H9 (cell line): Measurements from ENCODE around the gene EPHA3. TPM values are rescaled to one million over a fixed set of nuclear protein-coding genes. Genes with fewer than 3 reads are reported as not detected.

Experiments
- DNase-seq: peaks from one replicate; pipeline ENCODE4 v3.0.0-alpha.2; 2017
- H2AFZ ChIP-seq: one replicate; pipeline ENCODE4 v1.6.1; 2013; ENCODE audit warnings: mild to moderate bottlenecking, low read length, control low read depth, moderate library complexity
- H2AK5ac ChIP-seq: 2 replicates; pipeline ENCODE4 v1.6.1; 2013; ENCODE audit warnings: low read length, control low read depth, mixed read lengths; ENCODE audit not compliant: insufficient read length
- H2BK120ac ChIP-seq: one replicate; pipeline ENCODE4 v1.6.1; 2013; ENCODE audit warnings: low read depth, mild to moderate bottlenecking, low read length, control low read depth, inconsistent platforms; ENCODE audit not compliant: poor library complexity, severe bottlenecking
- H2BK12ac ChIP-seq: 2 replicates; pipeline ENCODE4 v1.6.1; 2013; ENCODE audit warnings: low read length, control low read depth, mixed read lengths, low read depth; ENCODE audit not compliant: insufficient read length
- H2BK15ac ChIP-seq: 2 replicates; pipeline ENCODE4 v1.6.1; 2013; ENCODE audit warnings: low read depth, low read length, control low read depth
- H2BK20ac ChIP-seq: one replicate; pipeline ENCODE4 v1.6.1; 2013; ENCODE audit warnings: low read depth, mild to moderate bottlenecking, low read length, control low read depth, inconsistent platforms; ENCODE audit not compliant: poor library complexity, severe bottlenecking
- H2BK5ac ChIP-seq: 2 replicates; pipeline ENCODE4 v1.6.1; 2013; ENCODE audit warnings: low read length, control low read depth, mixed read lengths; ENCODE audit not compliant: insufficient read length
- H3K14ac ChIP-seq: 2 replicates; pipeline ENCODE4 v1.6.1; 2013; ENCODE audit warnings: low read length, control low read depth; ENCODE audit not compliant: insufficient read depth
- H3K18ac ChIP-seq: 2 replicates; pipeline ENCODE4 v1.6.1; 2013; ENCODE audit warnings: low read depth, mild to moderate bottlenecking, mixed read lengths, low read length, control low read depth; ENCODE audit not compliant: insufficient read length
- H3K23ac ChIP-seq: 2 replicates; pipeline ENCODE4 v1.6.1; 2013; ENCODE audit warnings: low read length, control low read depth, mixed read lengths, low read depth; ENCODE audit not compliant: insufficient read length
- H3K23me2 ChIP-seq: 2 replicates; pipeline ENCODE4 v1.6.1; 2013; ENCODE audit warnings: low read depth, mild to moderate bottlenecking, mixed read lengths, low read length, control low read depth; ENCODE audit not compliant: insufficient read length, poor library complexity, severe bottlenecking
- H3K27ac ChIP-seq: 2 replicates; pipeline ENCODE4 v1.5.1; 2013; ENCODE audit warnings: low read length, control low read depth, mixed read lengths, low read depth; ENCODE audit not compliant: insufficient read length
- H3K27me3 ChIP-seq: 2 replicates; pipeline ENCODE4 v1.6.1; 2013; ENCODE audit warnings: low read length, control low read depth, inconsistent platforms; ENCODE audit not compliant: insufficient read depth
- H3K4ac ChIP-seq: 2 replicates; pipeline ENCODE4 v1.6.1; 2013; ENCODE audit warnings: low read depth, mild to moderate bottlenecking, control low read depth, inconsistent platforms, low read length, moderate library complexity
- H3K4me1 ChIP-seq: 2 replicates; pipeline ENCODE4 v1.6.1; 2013; ENCODE audit warnings: low read length, control low read depth, inconsistent platforms; ENCODE audit not compliant: insufficient read depth
- H3K4me2 ChIP-seq: 2 replicates; pipeline ENCODE4 v1.6.1; 2013; ENCODE audit warnings: low read length, control low read depth, mixed read lengths; ENCODE audit not compliant: insufficient read length, insufficient read depth
- H3K56ac ChIP-seq: 2 replicates; pipeline ENCODE4 v1.6.1; 2013; ENCODE audit warnings: low read depth, mild to moderate bottlenecking, mixed read lengths, low read length, control low read depth; ENCODE audit not compliant: insufficient read length
- H3K79me1 ChIP-seq: 2 replicates; pipeline ENCODE4 v1.6.1; 2013; ENCODE audit warnings: low read depth, mild to moderate bottlenecking, moderate library complexity, low read length, control low read depth, inconsistent platforms; ENCODE audit not compliant: insufficient read depth, poor library complexity, severe bottlenecking
- H3K79me2 ChIP-seq: 2 replicates; pipeline ENCODE4 v1.6.1; 2013; ENCODE audit warnings: low read length, control low read depth, inconsistent platforms; ENCODE audit not compliant: insufficient read depth
- H3K9ac ChIP-seq: 2 replicates; pipeline ENCODE4 v1.6.1; 2013; ENCODE audit warnings: low read length, control low read depth, mixed read lengths; ENCODE audit not compliant: insufficient read length; ENCODE audit errors: extremely low read depth
- H3K9me3 ChIP-seq: one replicate; pipeline ENCODE4 v1.6.1; 2013; ENCODE audit warnings: low read depth, low read length, inconsistent platforms; ENCODE audit not compliant: control insufficient read depth
- H3T11ph ChIP-seq: one replicate; pipeline ENCODE4 v1.6.1; 2013; ENCODE audit warnings: mild to moderate bottlenecking, low read length, control low read depth, inconsistent platforms
- H4K20me1 ChIP-seq: one replicate; pipeline ENCODE4 v1.6.1; 2013; ENCODE audit not compliant: control insufficient read depth, insufficient read length, insufficient read depth
- H4K5ac ChIP-seq: 2 replicates; pipeline ENCODE4 v1.6.1; 2013; ENCODE audit warnings: low read depth, mild to moderate bottlenecking, mixed read lengths, low read length, control low read depth; ENCODE audit not compliant: insufficient read length
- H4K8ac ChIP-seq: replicated peaks from 2 replicates; pipeline ENCODE4 v1.6.1; 2013; ENCODE audit warnings: low read length, control low read depth, mixed read lengths, low read depth; ENCODE audit not compliant: insufficient read length
- H4K91ac ChIP-seq: 2 replicates; pipeline ENCODE4 v1.6.1; 2013; ENCODE audit warnings: low read depth, mild to moderate bottlenecking, moderate library complexity, mixed read lengths, low read length, control low read depth; ENCODE audit not compliant: insufficient read length
- H3K27ac Mint-ChIP-seq, 3 experiments: 2 replicates in 2 of 3; 3 replicates in 1 of 3; pipeline ENCODE4 v1.8.0; 2020 to 2021; ENCODE audit warnings: mixed read lengths in 3 of 3, mild to moderate bottlenecking in 1 of 3, moderate library complexity in 1 of 3
- H3K27me3 Mint-ChIP-seq: 2 replicates; pipeline ENCODE4 v1.8.0; 2021; ENCODE audit warnings: low read depth, mild to moderate bottlenecking, moderate library complexity, mixed read lengths
- H3K36me3 Mint-ChIP-seq, 3 experiments: 2 replicates in 2 of 3; 3 replicates in 1 of 3; pipeline ENCODE4 v1.8.0; 2020 to 2021; ENCODE audit warnings: low read depth in 3 of 3, mixed read lengths in 3 of 3; ENCODE audit not compliant: insufficient read depth in 1 of 3
- H3K4me1 Mint-ChIP-seq, 2 experiments: 2 replicates each; pipeline ENCODE4 v1.8.0; 2020; ENCODE audit warnings: mixed read lengths in 2 of 2
- H3K4me3 Mint-ChIP-seq, 2 experiments: 2 replicates in 1 of 2; 3 replicates in 1 of 2; pipeline ENCODE4 v1.8.0; 2020 to 2021; ENCODE audit warnings: mild to moderate bottlenecking in 2 of 2, mixed read lengths in 2 of 2, moderate library complexity in 1 of 2
- H3K9me3 Mint-ChIP-seq, 2 experiments: 2 replicates in 1 of 2; 3 replicates in 1 of 2; pipeline ENCODE4 v1.8.0; 2020; ENCODE audit warnings: mild to moderate bottlenecking in 2 of 2, mixed read lengths in 2 of 2, moderate library complexity in 1 of 2
- CTCF ChIP-seq: fragments of 200-600 bp; sonication (generic); conservative IDR thresholded peaks from 3 replicates; pipeline ENCODE4 v1.8.0; 2021; ENCODE audit warnings: antibody characterized with exemption, mild to moderate bottlenecking
- WGBS: extraction: QIAGEN DNeasy Blood & Tissue Kit; methylation state at CpG from one replicate; pipeline ENCODE4 v1.1.7; 2013; ENCODE audit warnings: missing lambda C conversion rate, low lambda C conversion rate, mixed read lengths; ENCODE audit not compliant: insufficient read length; ENCODE audit errors: extremely low coverage; 5-methylcytosine and 5-hydroxymethylcytosine counted together
- total RNA-seq: library from RNA; stranded (reverse); gene quantifications from 2 replicates; pipeline ENCODE4 v1.2.1, GENCODE V29; 2021

EPHA3 gene
- total RNA-seq, 1 experiment from 2014 or later: 0.66 TPM

GRCh38 chr3:89315750-89316470 lies 208.5 kb downstream of the EPHA3 start:
- H3K4ac ChIP-seq: no peak overlapping the region
- H3K36me3 Mint-ChIP-seq: no peaks in the 10 kb centered on the region
- no peak overlapping the region for H3K27ac ChIP-seq
- no peaks in the 10 kb centered on the region for H3K79me1 ChIP-seq
- no peak overlapping the region for H2AK5ac ChIP-seq
- no peaks in the 10 kb centered on the region for H3K27me3 ChIP-seq
- no peak overlapping the region for H3K14ac ChIP-seq
- no peak overlapping the region for H2BK12ac ChIP-seq
- H2BK120ac ChIP-seq: no peak overlapping the region
- H3K4me2 ChIP-seq: no peak overlapping the region
- H3K27me3 Mint-ChIP-seq: no peaks in the 10 kb centered on the region
- no peak overlapping the region for H2BK5ac ChIP-seq
- H3K9me3 Mint-ChIP-seq: peaks cover 2 to 3% of the 10 kb centered on the region in 2 experiments; a peak in 2 of 5 replicates
- H4K91ac ChIP-seq: no peak overlapping the region
- H2AFZ ChIP-seq: no peak overlapping the region
- no peak overlapping the region for H2BK20ac ChIP-seq
- no peak overlapping the region for H3T11ph ChIP-seq
- H3K18ac ChIP-seq: no peak overlapping the region
- H3K4me1 ChIP-seq: no peaks in the 10 kb centered on the region
- H3K4me3 Mint-ChIP-seq: no peak overlapping the region
- no peak overlapping the region for H4K5ac ChIP-seq
- no peak overlapping the region for H2BK15ac ChIP-seq
- H3K23ac ChIP-seq: no peak overlapping the region
- no peak overlapping the region for H3K27ac Mint-ChIP-seq
- H3K9ac ChIP-seq: no peak overlapping the region
- H4K8ac ChIP-seq: no peak overlapping the region
- no peaks in the 10 kb centered on the region for H3K4me1 Mint-ChIP-seq
- no peak for TF ChIP-seq CTCF
- DNase-seq: no peak
- WGBS: no CpG with 5 or more reads among the region's 6 CpGs
- no peaks in the 10 kb centered on the region for H3K9me3 ChIP-seq
- no peaks in the 10 kb centered on the region for H3K79me2 ChIP-seq
- H3K56ac ChIP-seq: no peak overlapping the region
- H3K23me2 ChIP-seq: no peaks in the 10 kb centered on the region
- no peaks in the 10 kb centered on the region for H4K20me1 ChIP-seq
